ENCODE measurements around the gene SCARB1.
"Not testable (repeated sequence)": the region's sequence is repeated elsewhere in the genome, so short reads cannot be mapped to it uniquely, and the experiment has no call there.

The SCARB1 gene

GRCh38 chr12:124880335-124880734 lies 16.7 kb upstream of the SCARB1 start:
- POLR2A ChIA-PET = interaction anchor here (0.8 kb wide), 1 partner anchor 15 kb away, joined by 4 read pairs; no protein-coding TSS in a partner anchor

GRCh38 chr12:124878795-124879516 lies 15.3 kb upstream of the SCARB1 start:
- ChIA-PET CTCF (interaction anchor here (0.8 to 1.2 kb wide), 2 partner anchors 26 to 28 kb away, joined by 3 to 6 read pairs; no protein-coding TSS in a partner anchor), POLR2A (no interaction called here)
- TF ChIP-seq ZNF623 (tag by site-specific recombination; IDR thresholded peaks at IDR 0.05) (peak; percentile 95), ZNF571 (tag by site-specific recombination; IDR thresholded peaks at IDR 0.05) (no peak), ZBTB48 (tag by site-specific recombination; IDR thresholded peaks at IDR 0.05) (no peak), ZNF121 (tag by site-specific recombination; IDR thresholded peaks at IDR 0.05) (0 out of 2 replicates have a peak, but pooled peaks have one; percentile 74)
- H3K36me3 ChIP-seq (ENCODE audit: control insufficient read depth in 2 of 2, insufficient read depth in 1 of 2, low read length in 2 of 2) = no peaks in the 10 kb centered on the region
- peaks cover 3% of the 10 kb centered on the region; the same call in 1 of the 2 replicates for H3K4me1 ChIP-seq (ENCODE audit: control insufficient read depth, insufficient read depth, low read length)
- no peaks in the 10 kb centered on the region for H3K9me3 ChIP-seq (ENCODE audit: control insufficient read depth, insufficient read depth, low read depth, low read length)
- H3K4me3 ChIP-seq (ENCODE audit: low read depth, low read length) = no peak overlapping the region
- no peak overlapping the region for H3K27ac ChIP-seq (ENCODE audit: extremely low read depth, low read depth, low read length)

More at GRCh38 chr12:124880335-124880734, 16.7 kb upstream of the SCARB1 start:
- not testable (repeated sequence) for H3K27ac ChIP-seq (ENCODE audit: extremely low read depth, low read depth, low read length); H3K4me1 ChIP-seq (ENCODE audit: control insufficient read depth, insufficient read depth, low read length); H3K9me3 ChIP-seq (ENCODE audit: control insufficient read depth, insufficient read depth, low read depth, low read length); H3K36me3 ChIP-seq (ENCODE audit: control insufficient read depth in 2 of 2, insufficient read depth in 1 of 2, low read length in 2 of 2); H3K4me3 ChIP-seq (ENCODE audit: low read depth, low read length)
- peak; percentile 81 for TF ChIP-seq ZNF394 (tag by site-specific recombination; IDR thresholded peaks at IDR 0.05; ENCODE audit: borderline replicate concordance)
- TF ChIP-seq ZNF335 (tag by site-specific recombination; conservative IDR thresholded peaks at IDR 0.05) = 0 out of 2 replicates have a peak, but pooled peaks have one; percentile 17
- CTCF ChIA-PET = interaction anchor here (0.6 to 1.0 kb wide), 3 partner anchors 30 to 844 kb away, joined by 3 to 5 read pairs (median 3); no protein-coding TSS in a partner anchor

- ChIA-PET CTCF (no interaction called here), POLR2A (no interaction called here)
- H3K27ac ChIP-seq (ENCODE audit: extremely low read depth, low read depth, low read length) = no peak overlapping the region
- H3K4me1 ChIP-seq (ENCODE audit: control insufficient read depth, insufficient read depth, low read length) = peaks cover 3% of the 10 kb centered on the region; the same call in 1 of the 2 replicates
- H3K36me3 ChIP-seq (ENCODE audit: control insufficient read depth in 2 of 2, insufficient read depth in 1 of 2, low read length in 2 of 2) = no peaks in the 10 kb centered on the region
- no peaks in the 10 kb centered on the region for H3K9me3 ChIP-seq (ENCODE audit: control insufficient read depth, insufficient read depth, low read depth, low read length)
- no peak overlapping the region for H3K4me3 ChIP-seq (ENCODE audit: low read depth, low read length)
- TF ChIP-seq ZNF426 (tag by site-specific recombination; IDR thresholded peaks at IDR 0.05) (no peak), ZNF433 (tag by site-specific recombination; IDR thresholded peaks at IDR 0.05; ENCODE audit: low read depth) (no peak), GLI2 (tag by site-specific recombination; IDR thresholded peaks at IDR 0.05; ENCODE audit: borderline replicate concordance, low read depth) (no peak), ZNF621 (tag by site-specific recombination; IDR thresholded peaks at IDR 0.05) (no peak), INSM2 (tag by site-specific recombination; IDR thresholded peaks at IDR 0.05) (no peak), ZNF701 (tag by site-specific recombination; IDR thresholded peaks at IDR 0.05) (no peak), ZNF138 (tag by site-specific recombination; IDR thresholded peaks at IDR 0.05; ENCODE audit: borderline replicate concordance) (no peak), ZNF140 (tag by site-specific recombination; IDR thresholded peaks at IDR 0.05) (no peak), ZNF677 (tag by site-specific recombination; IDR thresholded peaks at IDR 0.05) (no peak), ZNF449 (tag by site-specific recombination; IDR thresholded peaks at IDR 0.05) (no peak), HOXD13 (CRISPR knock-in tag; IDR thresholded peaks at IDR 0.05; ENCODE audit: borderline replicate concordance) (no peak), ZNF629 (tag by site-specific recombination; IDR thresholded peaks at IDR 0.05) (no peak), ZNF2 (tag by site-specific recombination; IDR thresholded peaks at IDR 0.05) (no peak), ZNF610 (tag by site-specific recombination; IDR thresholded peaks at IDR 0.05; ENCODE audit: borderline replicate concordance) (no peak), ZNF416 (tag by site-specific recombination; IDR thresholded peaks at IDR 0.05) (no peak), ATF2 (tag by site-specific recombination; IDR thresholded peaks at IDR 0.05; ENCODE audit: low read depth) (no peak), ZNF239 (tag by site-specific recombination; IDR thresholded peaks at IDR 0.05) (no peak), ZNF148 (tag by site-specific recombination; IDR thresholded peaks at IDR 0.05; ENCODE audit: borderline replicate concordance) (no peak)
These were observed 13.8 kb upstream of the SCARB1 start for GRCh38 chr12:124877423-124877822.
